ENCODE measurements around the gene IMPDH2. TPM values are rescaled to one million over a fixed set of nuclear protein-coding genes. Genes with fewer than 3 reads are reported as not detected.

Gene IMPDH2
- 100 to 1,000 TPM; 178 to 229 (median 205) TPM for total RNA-seq

- H3K4me1 ChIP-seq = peaks cover 22 to 31% of the 10 kb centered on the region in 2 donors
- peak; percentile 83 to 92 for DNase-seq
- peak within 1 kb of the TSS; percentile 70 to 86 (median 86) for H3K4me3 ChIP-seq
- H3K27me3 ChIP-seq = no peaks in the 10 kb centered on the region
- H3K27ac ChIP-seq = peak within 1 kb of the TSS; percentile 94 to 98 (median 96)
- in situ Hi-C loops (cut with MboI; ENCODE audit: low sequenced_read_pairs in 4 of 4) (no loop called here), intact Hi-C loops (cut with DNase I; ENCODE audit: low total_unique reads) (loop anchor here (2.0 kb wide), 2 partner anchors 38 to 110 kb away; partner anchors contain the start of genes ARIH2 and P4HTM)
- H3K9me3 ChIP-seq = no peaks in the 10 kb centered on the region
- H3K36me3 ChIP-seq = peaks cover 0 to 79% of the 10 kb centered on the region in 2 donors
- TF ChIP-seq, protein P1, sequence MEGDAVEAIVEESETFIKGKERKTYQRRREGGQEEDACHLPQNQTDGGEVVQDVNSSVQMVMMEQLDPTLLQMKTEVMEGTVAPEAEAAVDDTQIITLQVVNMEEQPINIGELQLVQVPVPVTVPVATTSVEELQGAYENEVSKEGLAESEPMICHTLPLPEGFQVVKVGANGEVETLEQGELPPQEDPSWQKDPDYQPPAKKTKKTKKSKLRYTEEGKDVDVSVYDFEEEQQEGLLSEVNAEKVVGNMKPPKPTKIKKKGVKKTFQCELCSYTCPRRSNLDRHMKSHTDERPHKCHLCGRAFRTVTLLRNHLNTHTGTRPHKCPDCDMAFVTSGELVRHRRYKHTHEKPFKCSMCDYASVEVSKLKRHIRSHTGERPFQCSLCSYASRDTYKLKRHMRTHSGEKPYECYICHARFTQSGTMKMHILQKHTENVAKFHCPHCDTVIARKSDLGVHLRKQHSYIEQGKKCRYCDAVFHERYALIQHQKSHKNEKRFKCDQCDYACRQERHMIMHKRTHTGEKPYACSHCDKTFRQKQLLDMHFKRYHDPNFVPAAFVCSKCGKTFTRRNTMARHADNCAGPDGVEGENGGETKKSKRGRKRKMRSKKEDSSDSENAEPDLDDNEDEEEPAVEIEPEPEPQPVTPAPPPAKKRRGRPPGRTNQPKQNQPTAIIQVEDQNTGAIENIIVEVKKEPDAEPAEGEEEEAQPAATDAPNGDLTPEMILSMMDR (IDR thresholded peaks at IDR 0.05 in 4 of 5, conservative IDR thresholded peaks at IDR 0.05 in 1 of 5) = peak in 2 of 5 experiments; percentile 21 to 23
- TF ChIP-seq POLR2A (IDR thresholded peaks at IDR 0.05) = peak; percentile 98
- ATAC-seq = peak; percentile 94
Measured at GRCh38 chr3:49028673-49029562, at the start of gene IMPDH2. Gene IMPDH2 (minus strand): TSS chr3:49029398. CDS start chr3:49029350, 48 bp downstream.

GRCh38 chr3:49076646-49077045, 47.4 kb upstream of the IMPDH2 start:
- no peaks in the 10 kb centered on the region for H3K9me3 ChIP-seq
- peaks cover 4 to 65% of the 10 kb centered on the region in 2 donors for H3K36me3 ChIP-seq
- H3K4me3 ChIP-seq = no peak overlapping the region
- ATAC-seq = no peak
- in situ Hi-C loops (cut with MboI; ENCODE audit: low sequenced_read_pairs in 4 of 4) (no loop called here), intact Hi-C loops (cut with DNase I; ENCODE audit: low total_unique reads) (no loop called here)
- no peaks in the 10 kb centered on the region for H3K27me3 ChIP-seq
- peaks cover 0 to 3% of the 10 kb centered on the region in 2 donors for H3K4me1 ChIP-seq
- TF ChIP-seq, protein P1 (IDR thresholded peaks at IDR 0.05 in 4 of 5, conservative IDR thresholded peaks at IDR 0.05 in 1 of 5) = no peak
- TF ChIP-seq POLR2A (IDR thresholded peaks at IDR 0.05) = no peak
- no peak overlapping the region for H3K27ac ChIP-seq
- DNase-seq = no peak

- intact Hi-C loops (cut with DNase I; ENCODE audit: low total_unique reads) = no loop called here
- H3K27ac ChIP-seq = no peak overlapping the region
- no peak for TF ChIP-seq POLR2A (IDR thresholded peaks at IDR 0.05)
- TF ChIP-seq, protein P1 (IDR thresholded peaks at IDR 0.05 in 4 of 5, conservative IDR thresholded peaks at IDR 0.05 in 1 of 5) = no peak
- H3K4me1 ChIP-seq = peaks cover 0 to 3% of the 10 kb centered on the region in 2 donors
- no peak for ATAC-seq
- no peaks in the 10 kb centered on the region for H3K9me3 ChIP-seq
- in situ Hi-C loops (cut with MboI; ENCODE audit: low sequenced_read_pairs in 4 of 4) = no loop called here
- H3K27me3 ChIP-seq = no peaks in the 10 kb centered on the region
- no peak for DNase-seq
- H3K36me3 ChIP-seq = peaks cover 4 to 70% of the 10 kb centered on the region in 2 donors
- H3K4me3 ChIP-seq = no peak overlapping the region
Measured at GRCh38 chr3:49076116-49076515, 46.9 kb upstream of the IMPDH2 start.

- ATAC-seq (no peak), DNase-seq (no peak)
- intact Hi-C loops (cut with DNase I; ENCODE audit: low total_unique reads) (no loop called here), in situ Hi-C loops (cut with MboI; ENCODE audit: low sequenced_read_pairs in 4 of 4) (no loop called here)
- no peaks in the 10 kb centered on the region for H3K27me3 ChIP-seq
- peaks cover 0 to 9% of the 10 kb centered on the region in 2 donors for H3K4me1 ChIP-seq
- H3K4me3 ChIP-seq = no peak overlapping the region
- peaks cover 5 to 47% of the 10 kb centered on the region in 2 donors for H3K36me3 ChIP-seq
- TF ChIP-seq POLR2A (IDR thresholded peaks at IDR 0.05) = no peak
- TF ChIP-seq, protein P1 (IDR thresholded peaks at IDR 0.05 in 4 of 5, conservative IDR thresholded peaks at IDR 0.05 in 1 of 5) = no peak
- no peaks in the 10 kb centered on the region for H3K9me3 ChIP-seq
- H3K27ac ChIP-seq = no peak overlapping the region
Measured at GRCh38 chr3:49058011-49058410, 28.8 kb upstream of the IMPDH2 start.

Measured in gastrocnemius medialis (tissue), 4 donors.